OCI-LY3 (cell line): ENCODE results near the gene ARL8A.
A peak's percentile ranks its signal among the peaks of the same experiment; 100 is the strongest.
"Not testable (repeated sequence)": the region's sequence is repeated elsewhere in the genome, so short reads cannot be mapped to it uniquely, and the experiment has no call there.

Experiments used
- H2AFZ ChIP-seq: fragments of 200-600, 300-600 bp; shearing (Covaris generic); 2 replicates; pipeline ENCODE4 v1.6.0; 2014; ENCODE audit warnings: antibody characterized with exemption, low read depth, low read length
- H3K27ac ChIP-seq: fragments of 200-600, 300-600 bp; sonication (generic); 2 replicates; pipeline ENCODE4 v1.5.1; 2014; ENCODE audit warnings: mild to moderate bottlenecking, low read length, moderate library complexity, mixed read lengths
- H3K27me3 ChIP-seq: fragments of 200-600, 300-600 bp; sonication (generic); 2 replicates; pipeline ENCODE4 v1.6.1; 2014; ENCODE audit warnings: low read depth, low read length, mixed read lengths
- H3K36me3 ChIP-seq: fragments of 200-600, 300-600 bp; sonication (generic); replicated peaks from 2 replicates; pipeline ENCODE3; 2014; ENCODE audit warnings: low read depth, low read length, mixed read lengths
- H3K4me1 ChIP-seq: fragments of 300-600, 200-600 bp; sonication (generic); 2 replicates; pipeline ENCODE4 v1.6.1; 2014; ENCODE audit warnings: low read length, mixed read lengths
- H3K4me2 ChIP-seq: fragments of 200-600, 300-600 bp; sonication (generic); 2 replicates; pipeline ENCODE4 v1.6.1; 2014; ENCODE audit warnings: low read length, mixed read lengths
- H3K4me3 ChIP-seq: fragments of 300-600, 200-600 bp; sonication (generic); 2 replicates; pipeline ENCODE4 v1.5.1; 2014; ENCODE audit warnings: antibody characterized with exemption, mild to moderate bottlenecking, low read length, moderate library complexity
- H3K79me2 ChIP-seq: fragments of 300-600, 200-600 bp; shearing (Covaris generic); 2 replicates; pipeline ENCODE4 v1.6.1; 2014; ENCODE audit warnings: mild to moderate bottlenecking, low read length, mixed read lengths
- H3K9ac ChIP-seq: fragments of 300-600, 200-600 bp; shearing (Covaris generic); 2 replicates; pipeline ENCODE4 v1.6.0; 2014; ENCODE audit warnings: mild to moderate bottlenecking, low read length, moderate library complexity
- H3K9me3 ChIP-seq: fragments of 200-600, 300-600 bp; shearing (Covaris generic); 2 replicates; pipeline ENCODE4 v1.6.1; 2014; ENCODE audit warnings: low read length, mixed read lengths; ENCODE audit not compliant: insufficient read depth
- H4K20me1 ChIP-seq: fragments of 200-600, 300-600 bp; sonication (generic); 2 replicates; pipeline ENCODE4 v1.6.1; 2016; ENCODE audit warnings: low read length, mixed read lengths; ENCODE audit not compliant: insufficient read depth
- EZH2phosphoT487 ChIP-seq: fragments of 200-600 bp; shearing (Covaris generic); IDR thresholded peaks from 2 replicates; pipeline ENCODE4 v1.6.1; 2018; ENCODE audit warnings: antibody characterized with exemption, mixed run types, low read depth
- TF ChIP-seq, protein P1 (sequence below): fragments of 200-600, 300-600 bp; sonication (generic); IDR thresholded peaks from 2 replicates; pipeline ENCODE4 v1.5.1; 2014; ENCODE audit warnings: antibody characterized with exemption, low read length, low read depth

The ARL8A gene

DNA sequence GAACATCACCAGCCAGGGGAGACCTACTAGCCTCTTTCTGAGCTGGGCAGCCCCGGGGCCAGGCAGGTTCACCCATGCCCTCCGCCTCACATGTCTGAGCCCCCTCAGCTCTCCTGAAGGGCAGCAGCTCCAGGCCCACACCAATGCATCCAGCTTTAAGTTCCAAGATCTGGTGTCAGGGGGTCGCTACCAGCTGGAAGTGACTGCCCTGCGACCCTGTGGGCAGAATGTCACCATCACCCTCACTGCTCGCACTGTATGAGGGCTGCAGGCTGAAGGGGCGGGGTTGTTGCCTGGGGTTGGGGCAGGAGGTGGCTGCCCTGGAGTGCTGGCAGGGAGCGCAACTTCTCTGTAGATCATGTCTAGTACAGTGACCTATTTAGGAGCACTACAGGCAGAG is 24.3 kb upstream of the ARL8A start:
- H4K20me1 ChIP-seq: no peaks in the 10 kb centered on the region
- H3K4me2 ChIP-seq: no peak overlapping the region
- no peak overlapping the region for H2AFZ ChIP-seq
- H3K27ac ChIP-seq: no peak overlapping the region
- no peak overlapping the region for H3K4me3 ChIP-seq
- no peaks in the 10 kb centered on the region for H3K27me3 ChIP-seq
- no peaks in the 10 kb centered on the region for H3K36me3 ChIP-seq
- H3K9me3 ChIP-seq: no peaks in the 10 kb centered on the region
- H3K79me2 ChIP-seq: no peaks in the 10 kb centered on the region
- H3K9ac ChIP-seq: no peak overlapping the region
- H3K4me1 ChIP-seq: peaks cover 20% of the 10 kb centered on the region
- TF ChIP-seq, protein P1, sequence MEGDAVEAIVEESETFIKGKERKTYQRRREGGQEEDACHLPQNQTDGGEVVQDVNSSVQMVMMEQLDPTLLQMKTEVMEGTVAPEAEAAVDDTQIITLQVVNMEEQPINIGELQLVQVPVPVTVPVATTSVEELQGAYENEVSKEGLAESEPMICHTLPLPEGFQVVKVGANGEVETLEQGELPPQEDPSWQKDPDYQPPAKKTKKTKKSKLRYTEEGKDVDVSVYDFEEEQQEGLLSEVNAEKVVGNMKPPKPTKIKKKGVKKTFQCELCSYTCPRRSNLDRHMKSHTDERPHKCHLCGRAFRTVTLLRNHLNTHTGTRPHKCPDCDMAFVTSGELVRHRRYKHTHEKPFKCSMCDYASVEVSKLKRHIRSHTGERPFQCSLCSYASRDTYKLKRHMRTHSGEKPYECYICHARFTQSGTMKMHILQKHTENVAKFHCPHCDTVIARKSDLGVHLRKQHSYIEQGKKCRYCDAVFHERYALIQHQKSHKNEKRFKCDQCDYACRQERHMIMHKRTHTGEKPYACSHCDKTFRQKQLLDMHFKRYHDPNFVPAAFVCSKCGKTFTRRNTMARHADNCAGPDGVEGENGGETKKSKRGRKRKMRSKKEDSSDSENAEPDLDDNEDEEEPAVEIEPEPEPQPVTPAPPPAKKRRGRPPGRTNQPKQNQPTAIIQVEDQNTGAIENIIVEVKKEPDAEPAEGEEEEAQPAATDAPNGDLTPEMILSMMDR: no peak
- no peak for TF ChIP-seq EZH2phosphoT487

DNA sequence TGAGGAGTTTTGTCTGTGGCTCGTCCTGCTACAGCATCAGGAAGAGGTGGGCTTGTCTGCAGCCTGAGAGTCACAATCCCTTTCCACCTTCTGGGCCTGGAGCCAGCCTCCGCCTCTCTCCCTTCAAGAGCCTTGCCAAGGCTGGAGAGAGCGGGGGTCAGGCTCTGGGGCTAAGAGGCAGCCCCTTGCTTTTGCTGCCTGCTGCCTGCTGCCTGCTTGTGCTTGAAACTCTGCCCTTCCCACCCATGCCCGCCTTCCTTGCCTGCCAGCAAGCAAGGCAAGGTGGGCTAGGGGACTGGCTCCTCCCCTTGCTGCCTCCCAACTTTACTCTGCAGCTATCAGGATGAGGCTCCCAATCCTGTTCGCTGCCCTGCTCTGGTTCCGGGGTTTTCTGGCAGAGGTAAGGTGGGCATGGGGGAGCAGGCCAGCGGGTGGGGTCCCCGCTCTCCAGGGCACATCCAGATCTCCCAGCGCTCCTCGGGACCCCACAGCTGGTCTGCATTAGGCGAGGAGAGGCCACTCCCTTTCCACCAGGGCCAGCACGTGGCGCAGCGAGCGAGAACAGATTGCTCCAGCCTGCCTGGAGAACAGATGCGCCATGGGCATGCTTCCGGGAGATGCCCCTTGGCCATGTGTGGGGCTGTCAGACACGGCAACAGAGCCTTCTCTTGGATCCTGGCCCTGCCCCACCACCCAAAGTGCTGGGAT is 23.3 kb upstream of the ARL8A start:
- Histone ChIP-seq H3K9ac (no peak overlapping the region), H3K4me1 (peaks cover 26% of the 10 kb centered on the region), H4K20me1 (no peaks in the 10 kb centered on the region), H3K79me2 (no peaks in the 10 kb centered on the region), H3K4me2 (no peak overlapping the region), H3K4me3 (no peak overlapping the region), H3K27ac (no peak overlapping the region), H3K9me3 (no peaks in the 10 kb centered on the region), H2AFZ (no peak overlapping the region), H3K27me3 (no peaks in the 10 kb centered on the region), H3K36me3 (no peaks in the 10 kb centered on the region)
- TF ChIP-seq EZH2phosphoT487: no peak
- TF ChIP-seq, protein P1: no peak

DNA sequence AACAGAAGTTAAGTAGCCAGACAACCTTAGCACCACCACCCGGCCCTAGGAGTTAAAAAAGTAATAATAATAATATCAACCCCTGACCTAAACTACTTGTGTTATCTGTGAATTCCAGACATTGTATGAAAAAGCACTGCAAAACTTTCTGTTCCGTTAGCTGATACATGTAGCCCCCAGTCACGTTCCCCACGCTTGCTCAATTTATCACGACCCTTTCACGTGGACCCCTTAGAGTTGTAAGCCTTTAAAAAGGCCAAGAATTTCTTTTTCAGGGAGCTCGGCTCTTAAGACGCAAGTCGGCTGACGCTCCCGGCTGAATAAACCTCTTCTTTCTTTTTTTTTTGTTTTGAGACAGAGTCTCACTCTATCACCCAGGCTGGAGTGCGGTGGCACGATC is 22.5 kb upstream of the ARL8A start:
- H2AFZ ChIP-seq, H4K20me1 ChIP-seq, H3K4me2 ChIP-seq, H3K9me3 ChIP-seq, H3K9ac ChIP-seq, H3K27ac ChIP-seq, H3K79me2 ChIP-seq, H3K27me3 ChIP-seq, H3K36me3 ChIP-seq, H3K4me3 ChIP-seq: not testable (repeated sequence)
- H3K4me1 ChIP-seq: peaks cover 34% of the 10 kb centered on the region

DNA sequence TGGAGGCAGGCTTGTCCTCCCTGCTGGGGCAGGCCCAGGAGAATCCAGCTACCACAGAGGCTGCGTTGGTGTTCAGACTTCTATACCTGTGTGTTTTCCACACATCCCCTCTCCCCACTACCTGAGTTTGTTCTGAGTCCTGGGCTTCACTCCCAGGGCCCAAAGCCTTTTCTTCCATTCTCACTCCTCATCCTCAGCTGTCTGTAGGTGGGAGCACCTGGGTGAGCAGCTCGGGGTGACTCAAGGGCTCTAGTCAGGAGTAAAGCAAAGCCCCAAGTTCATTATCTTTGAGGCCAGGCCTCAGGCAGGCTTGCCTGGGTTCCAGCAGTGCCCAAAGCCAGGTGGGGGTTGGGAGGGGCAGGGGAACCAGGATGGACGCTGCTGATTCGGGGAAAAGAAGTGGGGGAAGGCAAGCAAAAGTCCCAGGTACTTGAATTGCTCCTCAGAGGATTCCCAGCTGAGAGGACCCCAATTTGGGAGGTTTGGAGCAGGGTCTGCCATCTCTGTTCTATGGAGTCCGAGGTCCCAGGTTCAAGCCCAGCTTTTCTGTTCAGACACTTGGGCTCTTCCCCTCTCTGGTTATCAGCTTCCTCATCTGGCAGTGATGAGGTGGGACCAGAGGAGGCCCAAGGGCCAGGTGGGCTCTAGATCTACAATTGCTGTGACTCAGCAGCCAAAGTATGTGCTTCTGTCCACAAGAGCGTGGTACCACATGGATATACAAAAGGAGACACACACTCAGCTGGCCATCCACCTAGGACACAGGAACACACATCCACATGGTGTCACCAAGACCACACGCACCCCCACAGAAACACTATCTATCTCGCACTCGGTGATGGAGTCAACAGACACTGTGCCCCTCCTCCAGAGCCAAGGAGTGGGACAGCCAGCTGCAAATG is 21.7 kb upstream of the ARL8A start:
- no peak for TF ChIP-seq EZH2phosphoT487
- TF ChIP-seq, protein P1: no peak
- H3K9ac ChIP-seq: peak overlapping the region; percentile 57; the same call in 1 of the 2 replicates
- no peaks in the 10 kb centered on the region for H3K9me3 ChIP-seq
- peak overlapping the region; percentile 68; the same call in 1 of the 2 replicates for H3K4me3 ChIP-seq
- H3K27me3 ChIP-seq: no peaks in the 10 kb centered on the region
- peak overlapping the region; percentile 81 for H3K4me2 ChIP-seq
- peaks cover 43% of the 10 kb centered on the region for H3K4me1 ChIP-seq
- H2AFZ ChIP-seq: peak overlapping the region; percentile 63
- no peaks in the 10 kb centered on the region for H3K36me3 ChIP-seq
- H3K27ac ChIP-seq: no peak overlapping the region
- H3K79me2 ChIP-seq: no peaks in the 10 kb centered on the region
- H4K20me1 ChIP-seq: no peaks in the 10 kb centered on the region
